Measurements from ENCODE around the gene OSBPL8. TPM values are rescaled to one million over a fixed set of nuclear protein-coding genes. Genes with fewer than 3 reads are reported as not detected.

OSBPL8 gene
- total and polyA plus RNA-seq, 11 donors = 4.5 to 58.7 (median 43.7) TPM

DNA sequence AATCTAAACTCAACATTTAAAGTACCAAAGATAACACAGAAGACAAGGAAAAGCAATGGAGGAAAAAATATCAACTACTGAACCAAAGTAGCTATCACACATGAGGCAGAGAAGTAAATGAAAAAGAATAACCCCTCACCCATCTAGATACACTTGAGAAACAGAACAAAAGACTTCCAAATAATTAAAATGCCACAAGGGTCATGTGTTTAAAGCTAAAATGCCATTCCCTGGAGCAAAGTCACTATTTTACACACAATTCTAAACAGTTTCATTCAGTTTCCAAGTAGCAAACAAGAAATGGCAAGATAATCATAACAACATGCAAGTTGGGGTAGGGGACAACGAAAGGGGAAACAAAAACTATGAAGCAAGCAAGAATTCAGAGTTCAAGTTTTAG lies 12.0 kb downstream of the OSBPL8 start:
- 85 to 97% (median 93%) methylated on average over 1 of the region's 1 CpG for WGBS, 4 donors
- H3K36me3 ChIP-seq = no peaks in the 10 kb centered on the region
- no peak overlapping the region for H3K4me3 ChIP-seq
- no peak for DNase-seq
- intact Hi-C loops (cut with DNase I) = no loop called here
- H3K27ac ChIP-seq = peak overlapping the region in 1 of 12 donors; percentile 18
- peaks cover 0 to 80% (median 38%) of the 10 kb centered on the region in 12 donors for H3K4me1 ChIP-seq
- no peak for ATAC-seq
- H3K9me3 ChIP-seq = no peaks in the 10 kb centered on the region
- TF ChIP-seq POLR2A (IDR thresholded peaks at IDR 0.05) (no peak), CTCF (IDR thresholded peaks at IDR 0.05) (no peak)
- H3K27me3 ChIP-seq = no peaks in the 10 kb centered on the region

- H3K4me3 ChIP-seq = no peak overlapping the region
- intact Hi-C loops (cut with DNase I) = no loop called here
- ATAC-seq (no peak), DNase-seq (no peak)
- H3K27me3 ChIP-seq = no peaks in the 10 kb centered on the region
- no peak overlapping the region for H3K27ac ChIP-seq
- no peaks in the 10 kb centered on the region for H3K36me3 ChIP-seq
- no peak for TF ChIP-seq POLR2A (IDR thresholded peaks at IDR 0.05)
- TF ChIP-seq CTCF (IDR thresholded peaks at IDR 0.05) = no peak
- H3K9me3 ChIP-seq = no peaks in the 10 kb centered on the region
- peaks cover 0 to 75% (median 32%) of the 10 kb centered on the region in 12 donors for H3K4me1 ChIP-seq
- 84 to 90% (median 87%) methylated on average over 3 of the region's 3 CpGs for WGBS, 4 donors
These were observed 12.7 kb downstream of the OSBPL8 start for GRCh38 chr12:76546889-76547288.

GRCh38 chr12:76545486-76545885 lies 14.1 kb downstream of the OSBPL8 start:
- WGBS, 4 donors = 62 to 76% (median 75%) methylated on average over 1 of the region's 1 CpG
- intact Hi-C loops (cut with DNase I) = no loop called here
- TF ChIP-seq POLR2A (IDR thresholded peaks at IDR 0.05) = no peak
- no peak for TF ChIP-seq CTCF (IDR thresholded peaks at IDR 0.05)
- ATAC-seq = no peak
- H3K4me1 ChIP-seq = peaks cover 0 to 65% (median 27%) of the 10 kb centered on the region in 12 donors
- H3K9me3 ChIP-seq = no peaks in the 10 kb centered on the region
- H3K4me3 ChIP-seq = no peak overlapping the region
- H3K27ac ChIP-seq = no peak overlapping the region
- H3K27me3 ChIP-seq = no peaks in the 10 kb centered on the region
- H3K36me3 ChIP-seq = no peaks in the 10 kb centered on the region
- no peak for DNase-seq

DNA sequence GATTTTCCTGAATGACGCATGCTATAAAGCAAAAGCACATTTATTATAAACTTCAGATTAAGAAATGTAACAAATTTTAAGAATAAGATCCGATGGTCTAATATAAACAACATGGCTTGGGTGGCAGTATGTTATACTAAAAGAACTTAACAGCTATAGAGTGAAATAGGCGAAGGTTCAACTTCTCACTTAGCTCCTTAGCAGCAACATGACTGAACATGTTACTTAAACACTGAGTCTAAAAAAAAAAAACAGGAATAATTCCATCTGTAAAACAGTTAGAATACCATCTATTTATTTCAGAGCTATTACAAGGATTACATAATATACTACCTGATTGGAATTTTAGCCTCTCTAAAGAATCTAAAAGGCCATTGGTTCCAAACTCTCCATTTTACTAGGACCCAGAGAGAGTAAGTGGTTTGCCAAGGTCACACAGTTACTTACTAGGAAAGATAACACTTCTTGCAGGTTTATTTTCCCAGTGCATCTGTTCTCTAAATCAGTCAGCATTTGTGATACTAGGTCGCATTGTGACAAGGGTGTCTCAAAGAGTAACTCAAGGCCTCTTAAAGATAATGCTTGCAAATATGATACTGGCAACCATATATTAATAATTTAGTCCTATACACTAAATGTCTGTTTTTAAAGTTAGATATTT lies 14.8 kb downstream of the OSBPL8 start:
- Histone ChIP-seq H3K36me3 (no peaks in the 10 kb centered on the region), H3K27me3 (no peaks in the 10 kb centered on the region), H3K27ac (no peak overlapping the region), H3K4me3 (no peak overlapping the region), H3K9me3 (no peaks in the 10 kb centered on the region), H3K4me1 (peaks cover 0 to 65% (median 30%) of the 10 kb centered on the region in 12 donors)
- no peak for TF ChIP-seq POLR2A (IDR thresholded peaks at IDR 0.05)
- intact Hi-C loops (cut with DNase I) = no loop called here
- WGBS, 4 donors = 81 to 91% (median 86%) methylated on average over 4 of the region's 4 CpGs
- DNase-seq (no peak), ATAC-seq (no peak)
